GM19035 (cell line): ENCODE measurements around the gene FZD2.

Experiments used
- ATAC-seq: cut with Tn5 transposase; IDR thresholded peaks from one replicate; pipeline ENCODE4 v1.9.1; 2021; ENCODE audit not compliant: unreplicated experiment

FZD2 gene

DNA sequence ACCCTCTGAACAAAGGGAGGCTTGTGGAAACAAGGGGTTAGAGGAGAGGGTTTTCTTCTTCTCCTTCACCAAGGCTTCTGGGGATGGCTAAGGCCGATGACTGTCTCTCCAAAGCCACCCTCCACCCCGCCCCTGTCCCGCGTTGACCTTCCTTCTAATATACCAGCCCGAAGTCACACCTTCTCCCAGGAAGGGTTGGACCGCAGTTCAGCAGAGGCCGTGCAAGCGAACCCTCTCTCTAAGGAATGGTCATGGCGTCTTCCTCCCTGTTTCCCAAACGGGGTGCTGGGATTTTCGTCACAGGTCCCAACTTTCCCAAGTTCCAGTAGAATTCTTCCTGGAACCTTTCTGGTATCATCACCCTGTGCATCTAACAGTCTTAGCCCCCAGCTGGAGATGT is 49.4 kb downstream of the FZD2 start:
- no peak for ATAC-seq

DNA sequence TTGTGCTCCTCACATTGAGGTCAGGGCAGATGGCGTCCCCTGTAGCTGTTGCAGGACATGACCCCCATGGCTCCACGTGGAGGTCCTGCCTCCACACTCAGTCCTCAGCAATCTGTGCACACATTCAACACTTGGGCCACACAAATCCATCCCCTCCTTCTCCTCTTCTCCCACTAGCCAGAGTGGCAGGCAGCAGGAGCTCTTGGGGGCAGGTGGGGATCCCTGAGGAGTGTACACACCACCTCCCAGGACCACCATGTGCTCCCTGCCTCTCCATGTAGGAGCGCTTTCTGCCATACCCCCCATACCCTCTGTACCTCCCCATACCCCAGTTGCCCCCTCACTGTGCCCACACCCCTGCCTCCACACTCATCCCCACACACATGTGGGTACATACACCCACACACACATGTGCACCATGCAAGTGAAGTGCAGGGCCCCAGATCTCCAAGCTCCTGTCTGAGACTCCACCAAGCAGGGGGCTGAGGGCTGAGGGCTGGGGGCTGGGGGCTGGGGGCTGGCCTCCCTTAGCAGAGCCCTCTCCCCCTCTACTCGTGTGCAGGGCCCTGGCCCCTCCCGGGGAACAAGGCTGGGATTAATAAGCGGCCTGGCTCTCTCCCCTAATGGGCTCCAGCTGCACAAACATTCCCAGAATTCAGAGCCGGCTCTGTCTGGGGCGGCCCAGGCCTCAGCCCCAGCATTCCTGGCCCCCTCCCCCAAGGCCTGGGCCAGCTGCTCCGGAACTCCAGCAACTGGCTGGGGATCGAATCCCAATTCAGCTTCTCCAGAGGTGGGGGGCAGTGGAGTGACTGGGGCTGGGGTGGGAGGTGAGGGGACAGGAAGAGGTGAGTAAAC is 50.8 kb downstream of the FZD2 start:
- no peak for ATAC-seq

DNA sequence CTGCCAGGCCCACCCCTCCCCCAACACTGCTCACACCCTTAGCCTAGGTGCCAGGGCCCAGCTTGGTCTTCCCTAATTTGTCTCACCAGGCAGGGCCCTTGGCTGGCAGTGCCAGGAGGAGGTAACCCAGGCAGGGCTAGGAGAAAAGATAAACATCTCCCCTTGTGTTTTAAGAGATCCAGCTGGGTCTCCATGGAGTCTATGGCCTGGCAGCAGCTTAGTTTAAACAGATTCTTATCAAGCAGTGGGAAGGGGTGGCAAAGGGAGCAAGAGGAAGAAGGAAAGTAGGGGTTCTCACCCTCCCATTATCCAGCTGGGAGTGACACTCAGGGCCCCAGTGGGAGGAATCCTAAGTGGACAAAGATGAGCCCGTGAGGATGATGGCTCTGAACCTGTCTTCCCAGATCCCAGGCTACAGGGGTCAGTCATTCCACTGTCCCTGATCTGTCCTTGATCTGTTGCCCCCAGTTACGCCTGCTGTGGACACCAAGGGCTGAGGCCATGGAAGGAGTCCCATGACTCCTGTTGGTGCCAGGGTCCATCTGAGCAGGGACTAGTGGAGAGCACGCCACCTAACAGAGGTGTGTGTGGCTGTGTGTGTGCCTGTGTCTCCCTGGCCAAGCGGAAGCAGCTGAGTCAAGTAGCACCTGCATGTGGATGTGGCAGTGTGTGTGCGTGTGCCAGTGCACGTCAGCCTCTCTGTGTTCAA is 51.6 kb downstream of the FZD2 start:
- no peak for ATAC-seq

DNA sequence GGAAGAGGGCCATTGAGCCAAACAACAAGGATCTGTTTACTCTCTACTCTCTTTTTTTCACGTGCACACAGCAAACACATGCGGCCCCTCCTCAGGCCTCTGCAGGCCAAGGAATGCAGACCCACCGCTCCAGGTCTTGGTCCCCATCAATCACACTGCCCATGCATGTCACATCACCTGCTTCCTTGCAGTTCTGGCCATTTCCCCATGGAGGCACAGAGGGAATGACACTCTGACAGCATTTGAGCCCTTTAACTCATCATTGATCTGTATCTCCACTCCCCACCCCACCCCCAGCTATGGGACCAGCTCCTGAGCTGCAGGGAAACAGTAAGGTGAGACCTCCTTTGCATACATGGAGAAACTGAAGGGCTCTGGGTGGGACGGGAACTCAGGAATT is 53.0 kb downstream of the FZD2 start:
- no peak for ATAC-seq
